ENCODE data around the gene GNG2.

The GNG2 gene

DNA sequence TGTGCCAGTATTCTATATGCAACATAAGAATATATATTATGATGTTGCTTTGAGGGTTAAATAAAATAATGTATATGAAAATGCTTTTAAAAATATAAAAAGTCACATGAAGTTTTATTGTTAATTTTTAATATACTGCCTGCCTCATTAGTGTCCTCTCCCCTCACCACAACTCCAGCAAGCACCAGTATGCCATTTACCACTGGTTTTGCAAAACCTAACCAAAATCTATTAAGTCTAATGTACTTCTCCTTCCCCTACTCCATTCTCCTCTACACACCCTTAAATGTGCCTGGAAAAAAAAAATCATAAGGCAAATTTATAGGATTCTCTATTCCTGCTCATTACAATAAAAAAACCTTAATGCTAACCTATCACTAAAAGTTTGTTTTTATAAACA lies 24.0 kb upstream of the GNG2 start:
- no peak for TF ChIP-seq CTCF (IDR thresholded peaks at IDR 0.05; ENCODE audit: control insufficient read depth, insufficient read depth, low read depth, low read length, missing control alignments)
- H3K4me3 ChIP-seq (ENCODE audit: control insufficient read depth, low read depth, low read length): no peak overlapping the region
- DNase-seq (ENCODE audit: low read depth): no peak

DNA sequence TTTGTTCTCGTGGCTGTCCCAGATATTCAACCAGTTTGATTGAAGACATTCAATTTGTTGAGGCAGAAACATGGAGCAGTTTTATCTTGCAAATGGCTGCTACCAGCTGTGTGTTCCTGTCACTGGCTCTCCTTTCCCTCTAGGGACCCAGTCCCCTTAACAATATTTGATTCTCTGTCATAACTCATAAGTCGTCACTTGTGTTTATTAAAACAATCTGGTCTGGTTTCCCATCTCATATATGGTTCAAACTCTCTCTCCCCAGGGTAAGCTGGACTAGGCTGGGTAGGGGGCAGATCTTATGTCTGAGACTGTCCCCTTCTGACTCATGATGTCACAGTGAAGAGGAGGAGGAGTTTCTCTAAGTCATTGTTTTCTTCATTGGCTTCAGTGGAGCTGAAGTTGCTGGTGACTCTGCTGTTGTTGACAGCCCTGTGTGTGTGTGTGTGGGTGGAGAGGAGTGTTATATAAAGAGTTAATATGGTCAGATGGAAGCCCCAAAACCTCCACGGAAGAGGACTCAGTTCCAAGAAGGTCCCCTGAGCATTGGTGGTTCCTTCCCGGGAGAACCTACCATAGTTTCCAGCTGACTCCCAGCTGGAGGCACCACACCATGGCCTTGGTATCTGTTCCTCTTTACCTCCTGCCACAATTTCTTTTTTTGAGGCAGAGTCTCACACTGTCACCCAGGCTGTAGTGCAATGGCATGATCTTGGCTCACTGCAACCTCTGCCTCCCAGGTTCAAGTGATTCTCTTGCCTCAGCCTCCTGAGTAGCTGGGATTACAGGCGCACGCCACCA lies 16.1 kb upstream of the GNG2 start:
- no peak for DNase-seq (ENCODE audit: low read depth)
- no peak overlapping the region for H3K4me3 ChIP-seq (ENCODE audit: control insufficient read depth, low read depth, low read length)
- no peak for TF ChIP-seq CTCF (IDR thresholded peaks at IDR 0.05; ENCODE audit: control insufficient read depth, insufficient read depth, low read depth, low read length, missing control alignments)

- no peak for DNase-seq (ENCODE audit: low read depth)
- H3K4me3 ChIP-seq (ENCODE audit: control insufficient read depth, low read depth, low read length): no peak overlapping the region
- no peak for TF ChIP-seq CTCF (IDR thresholded peaks at IDR 0.05; ENCODE audit: control insufficient read depth, insufficient read depth, low read depth, low read length, missing control alignments)
These were observed 14.6 kb upstream of the GNG2 start for GRCh38 chr14:51845811-51846210.

DNA sequence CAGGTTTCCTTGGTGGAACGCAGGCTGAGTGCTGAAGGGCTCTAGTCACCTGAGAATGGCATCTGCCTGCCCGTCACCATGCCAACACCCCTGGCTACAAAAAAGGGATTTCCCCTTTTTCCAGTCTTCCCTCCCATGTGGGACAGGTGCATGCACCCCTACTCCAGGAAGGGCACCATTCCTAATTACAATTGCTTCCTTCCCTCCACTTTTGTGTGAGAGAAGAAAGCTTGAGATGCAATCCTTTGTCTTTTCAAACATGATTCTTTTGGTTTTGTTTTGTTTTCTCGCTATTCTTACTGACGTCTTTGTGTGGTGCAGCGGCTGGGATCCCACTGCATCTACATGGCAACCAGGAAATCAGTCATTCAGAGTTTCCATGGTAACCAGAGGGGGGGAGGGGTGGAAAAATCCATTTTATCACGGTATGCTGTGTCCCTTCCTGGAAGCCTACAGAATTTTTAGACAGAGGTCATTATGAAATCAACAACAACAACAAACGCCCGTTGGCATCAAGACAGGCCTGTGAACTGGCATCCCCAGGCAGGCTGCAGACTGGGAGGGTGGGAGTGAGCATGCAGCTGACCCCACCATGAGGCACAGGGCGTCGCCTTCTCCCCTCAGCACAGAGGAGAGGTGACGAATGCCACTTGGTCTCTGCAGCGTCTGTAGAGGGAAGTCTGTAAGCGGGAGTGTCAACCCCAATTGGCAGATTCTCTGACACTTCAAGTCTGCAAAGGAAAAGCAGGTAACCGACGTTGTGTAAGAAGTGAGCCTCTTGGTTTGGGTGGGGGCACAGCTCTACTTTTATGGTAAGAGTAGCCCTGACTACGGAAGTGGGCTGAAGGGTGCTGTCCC lies 13.6 kb upstream of the GNG2 start:
- no peak overlapping the region for H3K4me3 ChIP-seq (ENCODE audit: control insufficient read depth, low read depth, low read length)
- no peak for TF ChIP-seq CTCF (IDR thresholded peaks at IDR 0.05; ENCODE audit: control insufficient read depth, insufficient read depth, low read depth, low read length, missing control alignments)
- DNase-seq (ENCODE audit: low read depth): no peak

- no peak overlapping the region for H3K4me3 ChIP-seq (ENCODE audit: control insufficient read depth, low read depth, low read length)
- TF ChIP-seq CTCF (IDR thresholded peaks at IDR 0.05; ENCODE audit: control insufficient read depth, insufficient read depth, low read depth, low read length, missing control alignments): no peak
- DNase-seq (ENCODE audit: low read depth): no peak
These were observed 13.0 kb upstream of the GNG2 start for GRCh38 chr14:51847489-51847796.

DNA sequence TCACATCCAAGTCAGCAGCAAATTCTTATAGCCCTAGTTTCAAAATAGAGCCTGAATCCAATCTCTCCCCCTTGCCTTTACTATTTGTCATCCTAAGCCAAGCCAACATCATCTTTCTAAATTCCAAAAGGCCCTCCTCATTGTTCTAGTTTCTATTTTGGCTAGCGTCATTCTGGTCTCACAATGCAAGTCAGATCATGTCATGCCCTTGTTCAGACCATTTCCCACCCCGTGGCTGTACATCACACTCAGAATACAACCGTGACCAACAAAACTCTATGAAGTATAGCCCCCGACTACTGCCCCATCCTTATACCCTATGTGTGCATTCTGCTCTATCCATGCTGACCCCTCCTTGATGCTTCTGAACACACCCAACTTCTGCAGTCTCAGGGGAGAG lies 12.3 kb upstream of the GNG2 start:
- DNase-seq (ENCODE audit: low read depth): no peak
- no peak for TF ChIP-seq CTCF (IDR thresholded peaks at IDR 0.05; ENCODE audit: control insufficient read depth, insufficient read depth, low read depth, low read length, missing control alignments)
- H3K4me3 ChIP-seq (ENCODE audit: control insufficient read depth, low read depth, low read length): no peak overlapping the region

Data from AG09309 (cell line).